DND-41 (cell line): Measurements from ENCODE around the gene LIN7C.

Experiments
- EZH2 ChIP-seq: IDR thresholded peaks from 3 replicates; pipeline ENCODE4 v1.6.1; 2012; ENCODE audit warnings: borderline replicate concordance, low read depth, mild to moderate bottlenecking, moderate library complexity, low read length, inconsistent platforms; ENCODE audit not compliant: severe bottlenecking
- TF ChIP-seq, protein P1 (sequence below): IDR thresholded peaks from 2 replicates; pipeline ENCODE4 v1.5.1; 2012; ENCODE audit warnings: borderline replicate concordance, low read length, moderate library complexity, mild to moderate bottlenecking; ENCODE audit not compliant: poor library complexity, severe bottlenecking; ENCODE audit errors: extremely low read depth

DNA sequence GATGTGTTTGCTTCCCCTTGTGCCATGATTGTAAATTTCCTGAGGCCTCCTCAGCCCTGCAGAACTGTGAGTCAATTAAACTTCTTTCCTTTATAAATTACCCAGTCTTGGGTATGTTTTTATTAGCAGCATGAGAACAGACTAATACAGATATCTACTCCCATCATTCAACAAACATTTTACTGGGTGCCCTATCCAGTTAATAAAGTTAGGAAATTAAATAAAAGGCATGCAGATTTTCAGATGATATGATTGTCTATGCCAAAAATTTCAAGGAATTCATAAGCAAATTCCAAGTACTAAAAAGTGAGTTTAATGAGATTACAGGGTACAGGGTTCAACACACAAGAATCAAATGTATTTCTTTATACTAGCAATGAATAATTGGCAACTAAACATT lies 33.5 kb upstream of the LIN7C start:
- TF ChIP-seq EZH2, result no peak
- TF ChIP-seq, protein P1, sequence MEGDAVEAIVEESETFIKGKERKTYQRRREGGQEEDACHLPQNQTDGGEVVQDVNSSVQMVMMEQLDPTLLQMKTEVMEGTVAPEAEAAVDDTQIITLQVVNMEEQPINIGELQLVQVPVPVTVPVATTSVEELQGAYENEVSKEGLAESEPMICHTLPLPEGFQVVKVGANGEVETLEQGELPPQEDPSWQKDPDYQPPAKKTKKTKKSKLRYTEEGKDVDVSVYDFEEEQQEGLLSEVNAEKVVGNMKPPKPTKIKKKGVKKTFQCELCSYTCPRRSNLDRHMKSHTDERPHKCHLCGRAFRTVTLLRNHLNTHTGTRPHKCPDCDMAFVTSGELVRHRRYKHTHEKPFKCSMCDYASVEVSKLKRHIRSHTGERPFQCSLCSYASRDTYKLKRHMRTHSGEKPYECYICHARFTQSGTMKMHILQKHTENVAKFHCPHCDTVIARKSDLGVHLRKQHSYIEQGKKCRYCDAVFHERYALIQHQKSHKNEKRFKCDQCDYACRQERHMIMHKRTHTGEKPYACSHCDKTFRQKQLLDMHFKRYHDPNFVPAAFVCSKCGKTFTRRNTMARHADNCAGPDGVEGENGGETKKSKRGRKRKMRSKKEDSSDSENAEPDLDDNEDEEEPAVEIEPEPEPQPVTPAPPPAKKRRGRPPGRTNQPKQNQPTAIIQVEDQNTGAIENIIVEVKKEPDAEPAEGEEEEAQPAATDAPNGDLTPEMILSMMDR, result no peak
